NCI-H748 (cell line): Measurements from ENCODE around the gene MIOX.
"Not testable (repeated sequence)": the region's sequence is repeated elsewhere in the genome, so short reads cannot be mapped to it uniquely, and the experiment has no call there.

Experiments used
- DNase-seq: peaks from one replicate; lab custom pipeline; 2025; ENCODE audit not compliant: unreplicated experiment; lab: John Stamatoyannopoulos, UW

The MIOX gene

DNA sequence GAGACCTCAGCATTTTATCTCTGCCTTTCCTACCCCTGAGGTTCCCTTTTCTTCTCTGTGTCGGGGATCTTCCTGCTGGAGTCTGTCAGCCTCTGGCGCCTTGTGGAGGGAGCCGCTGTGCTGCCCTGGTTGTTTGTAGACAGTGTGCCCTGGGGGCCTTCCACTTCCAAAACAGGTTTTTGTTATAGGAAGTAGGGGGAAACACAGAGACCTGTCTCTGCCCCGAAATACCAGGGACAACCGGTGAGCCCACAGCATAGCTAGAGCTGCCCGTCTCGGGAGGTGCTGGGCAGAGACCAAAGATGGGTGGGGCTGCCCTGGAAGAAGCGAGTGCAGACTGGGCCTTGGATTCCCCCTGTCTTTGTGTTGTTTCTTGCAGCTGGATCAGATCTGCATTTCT, 29.4 kb downstream of the MIOX start:
- DNase-seq: no peak

- no peak for DNase-seq
These were observed 30.2 kb downstream of the MIOX start for GRCh38 chr22:50516891-50517290.

GRCh38 chr22:50517495-50518260, 31.0 kb downstream of the MIOX start:
- DNase-seq: no peak

- no peak for DNase-seq
These were observed 31.9 kb downstream of the MIOX start for GRCh38 chr22:50518606-50519005.

- DNase-seq: no peak
These were observed 32.5 kb downstream of the MIOX start for GRCh38 chr22:50519151-50519550.

DNA sequence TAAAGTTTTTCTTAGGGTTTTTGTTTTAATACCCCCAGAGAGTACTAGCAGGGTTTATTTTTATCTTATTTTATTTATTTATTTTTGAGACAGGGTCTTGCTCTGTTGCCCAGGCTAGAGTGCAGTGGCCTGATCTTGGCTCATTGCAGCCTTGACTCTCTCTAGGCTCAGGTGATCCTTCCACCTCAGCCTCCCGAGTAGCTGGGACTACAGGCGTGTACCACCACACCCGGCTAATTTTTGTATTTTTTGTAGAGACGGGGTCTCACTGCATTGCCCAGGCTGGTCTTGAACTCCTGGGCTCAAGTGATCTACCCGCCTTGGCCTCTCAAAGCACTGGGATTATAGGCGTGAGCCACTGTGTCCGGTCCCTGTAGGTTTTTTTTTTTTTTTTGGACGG, 33.5 kb downstream of the MIOX start:
- DNase-seq: not testable (repeated sequence)

GRCh38 chr22:50520826-50521453, 34.3 kb downstream of the MIOX start:
- no peak for DNase-seq

DNA sequence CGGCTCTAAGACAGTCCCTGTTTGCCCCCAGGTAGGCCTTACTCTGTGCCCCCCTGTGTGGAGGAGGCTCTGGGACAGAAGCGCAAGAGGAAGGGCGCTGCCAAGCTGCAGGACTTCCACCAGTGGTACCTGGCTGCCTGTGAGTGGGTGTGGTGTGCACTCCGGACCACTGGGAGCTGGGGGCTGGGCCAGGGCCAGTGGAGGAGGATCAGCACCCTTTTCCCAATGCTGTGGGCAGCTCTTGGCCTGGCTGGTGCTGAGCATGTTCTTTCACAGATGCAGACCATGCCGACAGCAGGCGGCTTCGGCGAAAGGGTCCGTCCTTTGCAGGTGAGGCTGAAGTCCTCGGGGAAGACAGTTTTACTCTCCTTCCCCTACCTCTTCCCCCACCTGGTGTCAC, 35.1 kb downstream of the MIOX start:
- no peak for DNase-seq

GRCh38 chr22:50522208-50522805, 35.6 kb downstream of the MIOX start:
- DNase-seq: no peak

DNA sequence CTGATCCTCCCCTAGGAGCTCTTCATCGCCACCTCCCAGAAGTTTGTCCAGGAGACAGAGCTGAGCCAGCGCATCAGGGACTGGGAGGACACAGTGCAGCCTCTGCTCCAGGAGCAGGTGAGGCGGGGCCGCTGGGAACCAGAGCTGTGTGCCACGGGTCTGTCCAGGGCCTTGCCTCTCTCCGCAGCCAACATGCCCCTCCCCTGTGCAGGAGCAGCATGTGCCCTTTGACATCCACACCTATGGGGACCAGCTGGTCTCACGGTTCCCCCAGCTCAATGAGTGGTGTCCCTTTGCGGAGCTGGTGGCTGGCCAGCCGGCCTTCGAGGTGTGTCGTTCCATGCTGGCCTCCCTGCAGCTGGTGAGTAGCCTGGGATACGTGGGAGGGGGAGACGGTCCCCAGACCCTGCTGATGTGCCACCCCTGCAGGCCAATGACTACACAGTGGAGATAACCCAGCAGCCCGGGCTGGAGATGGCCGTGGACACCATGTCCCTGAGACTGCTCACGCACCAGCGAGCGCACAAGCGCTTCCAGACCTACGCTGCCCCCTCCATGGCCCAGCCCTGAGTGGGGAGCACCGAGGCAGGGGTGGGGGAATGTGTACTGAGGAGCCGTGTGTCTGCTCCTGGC, 36.3 kb downstream of the MIOX start:
- no peak for DNase-seq

GRCh38 chr22:50523458-50523805, 36.8 kb downstream of the MIOX start:
- no peak for DNase-seq

- DNase-seq: peak; percentile 37
These were observed 37.4 kb downstream of the MIOX start for GRCh38 chr22:50523806-50524675.

DNA sequence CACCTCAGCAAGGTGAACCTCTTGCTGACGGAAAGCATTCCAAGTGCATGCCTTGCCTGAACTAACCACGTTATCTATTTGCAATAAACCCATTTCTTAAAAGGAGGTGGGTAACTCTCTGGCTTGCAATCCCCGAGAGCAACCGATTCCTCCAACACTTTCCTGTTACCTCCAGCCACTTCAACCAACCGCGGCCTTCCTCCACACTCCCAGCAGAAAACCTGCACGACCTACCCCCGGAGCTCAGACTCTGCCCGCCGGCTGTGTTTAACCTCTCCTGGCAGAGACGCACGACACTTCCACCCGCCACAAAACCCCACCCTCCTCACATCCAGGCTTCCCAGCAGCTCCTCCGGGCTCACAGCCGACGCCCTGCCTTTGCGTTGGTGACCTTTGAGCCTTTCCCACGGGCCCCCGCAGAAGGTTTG, 38.0 kb downstream of the MIOX start:
- peak; percentile 59 for DNase-seq

DNA sequence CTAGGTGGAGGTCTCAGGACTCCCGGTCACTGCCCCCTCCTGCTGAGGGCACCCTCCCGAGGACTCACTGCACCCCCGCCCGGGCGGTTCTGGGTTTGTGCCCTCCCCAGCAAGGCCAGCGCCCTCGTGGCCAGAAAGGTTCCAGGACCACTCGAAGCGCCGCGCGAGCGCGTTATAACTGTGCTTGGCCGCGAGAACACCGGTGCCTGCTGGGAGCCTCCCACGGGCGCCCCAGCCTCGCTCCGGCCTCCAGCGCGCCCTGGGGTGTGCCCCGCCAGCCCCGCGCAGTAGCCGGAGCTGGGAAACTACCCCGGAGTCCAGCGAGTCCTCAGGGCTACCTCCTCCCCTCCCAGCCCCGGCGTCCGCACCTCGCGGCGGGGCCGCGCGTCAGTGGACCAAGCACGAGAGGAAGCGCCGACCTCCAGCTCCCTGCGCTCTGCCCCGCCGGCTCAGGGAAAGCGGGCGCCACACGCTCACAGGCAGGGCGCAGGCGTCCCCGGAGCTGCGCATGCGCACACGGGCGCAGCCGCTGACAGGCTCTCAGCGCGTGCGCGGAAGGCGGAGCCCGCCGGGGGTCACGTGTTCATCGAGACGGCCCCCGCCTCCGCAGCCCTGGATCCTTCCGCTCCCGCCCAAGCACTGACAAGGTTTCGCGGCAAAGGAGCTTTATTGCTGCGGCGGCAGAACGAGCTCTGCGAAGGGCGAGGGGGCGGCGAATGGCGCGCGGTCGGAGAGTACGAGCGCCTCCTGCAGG, 38.6 kb downstream of the MIOX start, which contains the start of gene SCO2:
TSS of gene SCO2 (minus strand) at position 495 of the 754 bp plus-strand sequence. CDS start 1,187 bp downstream, outside the sequence.
- peak; percentile 97 for DNase-seq

GRCh38 chr22:50525858-50526107, 39.1 kb downstream of the MIOX start:
- DNase-seq: no peak

- DNase-seq: peak; percentile 83
These were observed 39.6 kb downstream of the MIOX start for GRCh38 chr22:50526108-50526833.

DNA sequence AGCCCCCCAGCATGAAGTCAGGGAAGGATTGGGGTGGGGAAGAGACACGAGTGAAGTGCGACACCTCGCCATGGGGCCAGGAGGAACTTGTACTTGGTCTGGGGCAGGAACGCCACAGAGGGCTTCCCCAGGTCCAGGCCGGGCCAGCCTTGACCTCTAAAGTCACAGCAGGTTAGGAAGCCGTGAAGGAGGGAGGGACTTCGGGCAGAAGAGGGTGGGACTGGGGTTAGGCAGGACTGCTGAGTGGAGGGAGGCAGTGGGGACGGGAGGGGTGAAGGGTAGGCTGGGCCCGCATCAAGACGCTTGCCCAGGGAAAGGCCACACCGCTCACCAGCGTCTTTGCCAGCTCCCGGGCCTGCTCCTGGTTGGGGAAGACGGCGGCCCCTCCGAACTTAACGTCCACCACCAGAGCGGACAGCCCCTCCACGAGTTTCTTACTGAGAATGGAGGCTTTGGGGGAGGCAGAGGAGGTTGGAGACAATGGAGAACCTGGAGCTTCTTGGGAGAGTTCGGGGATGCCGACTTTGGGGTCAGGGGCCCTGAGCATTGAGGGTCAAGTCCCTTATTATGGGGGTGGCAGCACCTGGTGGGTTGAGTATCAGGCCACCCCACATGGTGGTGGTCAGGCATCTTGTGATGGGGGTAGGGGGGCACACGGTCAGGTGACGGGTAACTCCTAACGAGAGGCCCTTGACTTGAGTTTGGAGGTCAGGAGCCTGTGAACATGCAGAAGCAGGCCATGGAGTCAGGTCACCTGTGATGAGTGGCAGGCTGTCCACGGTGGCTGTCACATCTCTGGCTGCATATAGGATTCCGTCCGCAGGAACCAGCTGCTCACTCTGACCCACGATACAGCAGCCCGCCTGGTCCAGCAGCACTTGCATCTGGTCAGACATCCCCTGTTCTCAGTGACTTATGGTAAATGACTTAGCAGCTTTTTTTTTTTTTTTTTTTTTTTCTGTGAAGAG, 40.5 kb downstream of the MIOX start:
- peak; percentile 52 for DNase-seq

GRCh38 chr22:50527921-50528681, 41.4 kb downstream of the MIOX start:
- DNase-seq: no peak
